ENCODE data around the gene RNF133.

RNF133 gene

DNA sequence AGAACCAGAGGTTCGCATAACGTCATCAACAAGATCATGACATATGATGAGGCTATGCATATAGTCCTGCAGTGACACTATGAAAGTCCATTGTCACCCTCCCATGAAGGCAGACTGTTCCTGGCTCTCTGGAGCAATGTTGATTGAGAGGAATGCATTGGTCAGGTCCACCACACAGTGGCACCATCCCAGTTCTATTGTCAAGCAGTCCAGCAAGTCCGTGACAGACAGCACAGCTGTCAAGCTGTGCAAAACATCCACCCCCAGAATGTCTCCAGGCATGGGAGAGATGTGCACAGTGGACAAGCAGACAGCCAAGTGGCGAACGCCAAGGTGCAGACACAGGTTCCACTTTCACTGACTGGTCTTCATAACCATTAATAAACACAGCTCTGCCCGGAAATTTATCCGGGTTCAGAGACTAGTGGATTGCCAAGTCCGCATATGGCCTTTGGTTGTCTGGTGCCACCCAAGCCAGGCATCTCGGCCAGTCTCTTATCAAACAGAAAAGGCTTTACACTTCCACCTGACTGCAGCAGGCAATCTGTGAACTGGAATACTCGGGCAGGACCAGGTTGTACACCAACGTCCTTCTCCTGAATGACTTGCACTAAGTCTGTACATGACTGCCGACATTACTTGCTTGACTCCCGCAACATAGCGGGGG, 7.2 kb downstream of the RNF133 start:
- H3K27ac ChIP-seq (replicated peaks; ENCODE audit: low read length) = no peak overlapping the region
- no peak overlapping the region for H3K4me3 ChIP-seq (ENCODE audit: low read length in 2 of 2)
- H3K9me3 ChIP-seq (replicated peaks in 1 of 2; ENCODE audit: control insufficient read depth in 2 of 2, insufficient read depth in 1 of 2, low read depth in 1 of 2, low read length in 2 of 2) = peaks cover 5 to 21% of the 10 kb centered on the region in 2 donors
- no peak overlapping the region for H2AK5ac ChIP-seq (ENCODE audit: low read depth, low read length)
- no peak overlapping the region for H3K4me2 ChIP-seq (ENCODE audit: insufficient read depth, low read length, poor library complexity, severe bottlenecking)
- H3K23ac ChIP-seq (ENCODE audit: low read depth, low read length, poor library complexity) = no peak overlapping the region
- H3K4ac ChIP-seq (ENCODE audit: low read length) = no peak overlapping the region
- no peak overlapping the region for H2AFZ ChIP-seq (ENCODE audit: low read length)
- no peak overlapping the region for H3K18ac ChIP-seq (ENCODE audit: low read length)
- H2BK12ac ChIP-seq (ENCODE audit: low read length) = no peak overlapping the region
- no peaks in the 10 kb centered on the region for H3K36me3 ChIP-seq (replicated peaks in 1 of 2; ENCODE audit: control insufficient read depth in 2 of 2, insufficient read depth in 2 of 2, low read length in 2 of 2)
- no CpG with 5 or more reads among the region's 14 CpGs for WGBS, 2 donors (ENCODE audit: extremely low coverage in 2 of 2, insufficient read length in 2 of 2, insufficient replicate concordance in 1 of 2)
- no peak for DNase-seq (ENCODE audit: low spot score)
- H3K14ac ChIP-seq (ENCODE audit: low read length) = no peak overlapping the region
- peaks cover 6 to 13% of the 10 kb centered on the region in 2 donors for H3K4me1 ChIP-seq (ENCODE audit: control insufficient read depth in 2 of 2, insufficient read depth in 1 of 2, low read depth in 1 of 2, low read length in 2 of 2)
- H4K8ac ChIP-seq (ENCODE audit: low read depth, low read length) = no peak overlapping the region
- no peaks in the 10 kb centered on the region for H3K27me3 ChIP-seq (ENCODE audit: control insufficient read depth in 3 of 3, insufficient read depth in 3 of 3, low read depth in 1 of 3, low read length in 3 of 3)
- H4K91ac ChIP-seq (ENCODE audit: low read depth, low read length, poor library complexity) = no peak overlapping the region
- H2BK15ac ChIP-seq (ENCODE audit: low read length) = no peak overlapping the region
- no peak overlapping the region for H2BK120ac ChIP-seq (ENCODE audit: low read depth, low read length)
- no peak overlapping the region for H2BK5ac ChIP-seq (ENCODE audit: low read length)
- no peaks in the 10 kb centered on the region for H3K79me1 ChIP-seq (ENCODE audit: low read depth, low read length)
- no peak overlapping the region for H3K9ac ChIP-seq (ENCODE audit: low read depth, low read length, poor library complexity)

- H3K9ac ChIP-seq (ENCODE audit: low read depth, low read length, poor library complexity) = peak overlapping the region; percentile 63
- no peak overlapping the region for H2BK15ac ChIP-seq (ENCODE audit: low read length)
- no peak overlapping the region for H3K4ac ChIP-seq (ENCODE audit: low read length)
- H2AK5ac ChIP-seq (ENCODE audit: low read depth, low read length) = peak overlapping the region; percentile 40
- peak overlapping the region; percentile 68 for H2BK12ac ChIP-seq (ENCODE audit: low read length)
- WGBS, 2 donors (ENCODE audit: extremely low coverage in 2 of 2, insufficient read length in 2 of 2, insufficient replicate concordance in 1 of 2) = no CpG with 5 or more reads among the region's 13 CpGs
- peak overlapping the region; percentile 46 for H3K23ac ChIP-seq (ENCODE audit: low read depth, low read length, poor library complexity)
- H3K36me3 ChIP-seq (replicated peaks in 1 of 2; ENCODE audit: control insufficient read depth in 2 of 2, insufficient read depth in 2 of 2, low read length in 2 of 2) = no peaks in the 10 kb centered on the region
- H4K91ac ChIP-seq (ENCODE audit: low read depth, low read length, poor library complexity) = peak overlapping the region; percentile 85
- no peak for DNase-seq (ENCODE audit: low spot score)
- peak overlapping the region; percentile 88 for H3K18ac ChIP-seq (ENCODE audit: low read length)
- H3K4me1 ChIP-seq (ENCODE audit: control insufficient read depth in 2 of 2, insufficient read depth in 1 of 2, low read depth in 1 of 2, low read length in 2 of 2) = no peaks in the 10 kb centered on the region
- H4K8ac ChIP-seq (ENCODE audit: low read depth, low read length) = no peak overlapping the region
- H3K4me2 ChIP-seq (ENCODE audit: insufficient read depth, low read length, poor library complexity, severe bottlenecking) = no peak overlapping the region
- peak overlapping the region; percentile 75 for H2BK5ac ChIP-seq (ENCODE audit: low read length)
- no peaks in the 10 kb centered on the region for H3K27me3 ChIP-seq (ENCODE audit: control insufficient read depth in 3 of 3, insufficient read depth in 3 of 3, low read depth in 1 of 3, low read length in 3 of 3)
- no peak overlapping the region for H3K4me3 ChIP-seq (ENCODE audit: low read length in 2 of 2)
- H3K9me3 ChIP-seq (replicated peaks in 1 of 2; ENCODE audit: control insufficient read depth in 2 of 2, insufficient read depth in 1 of 2, low read depth in 1 of 2, low read length in 2 of 2) = peaks cover 5 to 21% of the 10 kb centered on the region in 2 donors
- no peak overlapping the region for H2AFZ ChIP-seq (ENCODE audit: low read length)
- no peak overlapping the region for H3K14ac ChIP-seq (ENCODE audit: low read length)
- H3K79me1 ChIP-seq (ENCODE audit: low read depth, low read length) = no peaks in the 10 kb centered on the region
- no peak overlapping the region for H2BK120ac ChIP-seq (ENCODE audit: low read depth, low read length)
- H3K27ac ChIP-seq (replicated peaks; ENCODE audit: low read length) = no peak overlapping the region
Measured at GRCh38 chr7:122689346-122690109, 9.4 kb downstream of the RNF133 start.

GRCh38 chr7:122688400-122688998, 10.4 kb downstream of the RNF133 start:
- Histone ChIP-seq H3K79me1 (ENCODE audit: low read depth, low read length) (no peaks in the 10 kb centered on the region), H2AK5ac (ENCODE audit: low read depth, low read length) (no peak overlapping the region), H3K9me3 (replicated peaks in 1 of 2; ENCODE audit: control insufficient read depth in 2 of 2, insufficient read depth in 1 of 2, low read depth in 1 of 2, low read length in 2 of 2) (peaks cover 5 to 20% of the 10 kb centered on the region in 2 donors), H3K9ac (ENCODE audit: low read depth, low read length, poor library complexity) (no peak overlapping the region), H2BK15ac (ENCODE audit: low read length) (no peak overlapping the region), H3K4me1 (ENCODE audit: control insufficient read depth in 2 of 2, insufficient read depth in 1 of 2, low read depth in 1 of 2, low read length in 2 of 2) (no peaks in the 10 kb centered on the region), H2AFZ (ENCODE audit: low read length) (no peak overlapping the region), H4K91ac (ENCODE audit: low read depth, low read length, poor library complexity) (no peak overlapping the region), H3K4me3 (ENCODE audit: low read length in 2 of 2) (no peak overlapping the region), H4K8ac (ENCODE audit: low read depth, low read length) (no peak overlapping the region), H3K23ac (ENCODE audit: low read depth, low read length, poor library complexity) (no peak overlapping the region), H3K36me3 (replicated peaks in 1 of 2; ENCODE audit: control insufficient read depth in 2 of 2, insufficient read depth in 2 of 2, low read length in 2 of 2) (no peaks in the 10 kb centered on the region), H3K4me2 (ENCODE audit: insufficient read depth, low read length, poor library complexity, severe bottlenecking) (no peak overlapping the region), H3K4ac (ENCODE audit: low read length) (no peak overlapping the region), H3K27ac (replicated peaks; ENCODE audit: low read length) (no peak overlapping the region), H2BK12ac (ENCODE audit: low read length) (no peak overlapping the region), H2BK120ac (ENCODE audit: low read depth, low read length) (no peak overlapping the region), H3K27me3 (ENCODE audit: control insufficient read depth in 3 of 3, insufficient read depth in 3 of 3, low read depth in 1 of 3, low read length in 3 of 3) (no peaks in the 10 kb centered on the region), H3K14ac (ENCODE audit: low read length) (no peak overlapping the region), H2BK5ac (ENCODE audit: low read length) (no peak overlapping the region), H3K18ac (ENCODE audit: low read length) (no peak overlapping the region)
- no CpG with 5 or more reads among the region's 6 CpGs for WGBS, 2 donors (ENCODE audit: extremely low coverage in 2 of 2, insufficient read length in 2 of 2, insufficient replicate concordance in 1 of 2)
- no peak for DNase-seq (ENCODE audit: low spot score)

DNA sequence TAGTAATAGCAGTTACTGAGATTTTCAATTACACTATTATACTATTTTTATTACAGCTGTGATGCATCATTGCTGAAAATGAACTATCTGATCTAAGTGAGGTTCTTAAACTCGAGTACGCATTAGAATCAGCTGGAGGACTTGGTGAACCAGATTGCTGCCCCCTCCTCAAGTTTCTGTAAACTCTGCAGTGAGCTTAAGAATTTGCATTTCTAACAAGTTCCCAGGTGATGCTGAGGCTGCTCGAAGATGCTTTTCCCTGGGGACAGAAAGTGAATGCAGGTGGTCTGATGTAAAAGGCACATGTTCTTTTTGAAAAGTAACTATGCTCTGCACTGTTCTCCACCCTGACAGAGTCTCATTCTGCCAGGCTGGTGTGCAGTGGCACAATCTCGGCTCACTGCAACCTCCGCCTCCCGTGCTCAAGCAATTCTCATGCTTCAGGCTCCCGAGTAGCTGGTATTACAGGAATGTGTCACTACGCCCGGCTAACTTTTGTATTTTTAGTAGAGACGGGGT, 12.5 kb downstream of the RNF133 start:
- Histone ChIP-seq H3K36me3 (replicated peaks in 1 of 2; ENCODE audit: control insufficient read depth in 2 of 2, insufficient read depth in 2 of 2, low read length in 2 of 2) (no peaks in the 10 kb centered on the region), H2AK5ac (ENCODE audit: low read depth, low read length) (no peak overlapping the region), H2BK12ac (ENCODE audit: low read length) (no peak overlapping the region), H3K4me3 (ENCODE audit: low read length in 2 of 2) (no peak overlapping the region), H2BK120ac (ENCODE audit: low read depth, low read length) (no peak overlapping the region), H3K79me1 (ENCODE audit: low read depth, low read length) (no peaks in the 10 kb centered on the region), H4K8ac (ENCODE audit: low read depth, low read length) (no peak overlapping the region), H3K27ac (replicated peaks; ENCODE audit: low read length) (no peak overlapping the region), H3K14ac (ENCODE audit: low read length) (no peak overlapping the region), H2BK15ac (ENCODE audit: low read length) (no peak overlapping the region), H2AFZ (ENCODE audit: low read length) (no peak overlapping the region), H3K23ac (ENCODE audit: low read depth, low read length, poor library complexity) (no peak overlapping the region), H3K4me2 (ENCODE audit: insufficient read depth, low read length, poor library complexity, severe bottlenecking) (no peak overlapping the region), H3K27me3 (ENCODE audit: control insufficient read depth in 3 of 3, insufficient read depth in 3 of 3, low read depth in 1 of 3, low read length in 3 of 3) (no peaks in the 10 kb centered on the region), H3K9me3 (replicated peaks in 1 of 2; ENCODE audit: control insufficient read depth in 2 of 2, insufficient read depth in 1 of 2, low read depth in 1 of 2, low read length in 2 of 2) (peaks cover 0 to under 1% of the 10 kb centered on the region in 2 donors), H3K4ac (ENCODE audit: low read length) (no peak overlapping the region), H3K18ac (ENCODE audit: low read length) (no peak overlapping the region), H4K91ac (ENCODE audit: low read depth, low read length, poor library complexity) (no peak overlapping the region), H3K4me1 (ENCODE audit: control insufficient read depth in 2 of 2, insufficient read depth in 1 of 2, low read depth in 1 of 2, low read length in 2 of 2) (no peaks in the 10 kb centered on the region), H3K9ac (ENCODE audit: low read depth, low read length, poor library complexity) (no peak overlapping the region), H2BK5ac (ENCODE audit: low read length) (no peak overlapping the region)
- DNase-seq (ENCODE audit: low spot score) = no peak
- WGBS, 2 donors (ENCODE audit: extremely low coverage in 2 of 2, insufficient read length in 2 of 2, insufficient replicate concordance in 1 of 2) = no CpG with 5 or more reads among the region's 10 CpGs
